Measurements from ENCODE around the gene AK8.

AK8 gene

DNA sequence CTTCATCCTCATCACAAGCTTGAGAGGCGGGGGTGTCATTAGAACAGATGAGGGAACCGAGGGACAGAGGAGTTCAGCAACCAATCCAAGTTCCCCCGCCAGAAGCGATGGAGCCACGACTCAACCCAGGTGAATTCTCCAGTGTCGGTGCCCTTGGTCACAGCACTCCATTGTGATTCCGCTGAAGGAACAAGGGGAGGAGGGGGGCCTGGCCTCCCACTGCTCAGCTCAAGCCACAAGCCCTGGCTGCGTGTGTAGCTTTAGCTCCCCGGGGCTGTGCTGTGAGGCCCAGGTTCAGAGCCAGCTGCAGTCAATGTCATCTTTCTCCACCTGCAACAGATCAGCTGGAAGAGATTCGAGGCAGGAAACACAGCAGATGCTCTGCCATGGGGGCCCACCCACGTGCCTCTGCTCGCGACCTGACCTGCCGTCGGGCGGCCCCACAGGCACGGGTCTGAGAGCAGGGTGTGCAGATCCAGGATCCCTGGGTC lies 135.2 kb downstream of the AK8 start:
- H3K4me1 ChIP-seq: no peaks in the 10 kb centered on the region
- H3K79me2 ChIP-seq: no peaks in the 10 kb centered on the region
- H2AFZ ChIP-seq: no peak overlapping the region
- H3K4me3 ChIP-seq (ENCODE audit: low read depth, low read length): no peak overlapping the region
- no peak overlapping the region for H3K9ac ChIP-seq
- no peak overlapping the region for H3K4me2 ChIP-seq (ENCODE audit: low read length)
- H3K27me3 ChIP-seq (ENCODE audit: control insufficient read depth, insufficient read depth, low read length): no peaks in the 10 kb centered on the region
- H3K9me3 ChIP-seq (ENCODE audit: control insufficient read depth, low read length): no peaks in the 10 kb centered on the region
- no peak overlapping the region for H3K27ac ChIP-seq
- no peaks in the 10 kb centered on the region for H3K36me3 ChIP-seq (ENCODE audit: control insufficient read depth, insufficient read depth, low read length)
- TF ChIP-seq, protein P1, sequence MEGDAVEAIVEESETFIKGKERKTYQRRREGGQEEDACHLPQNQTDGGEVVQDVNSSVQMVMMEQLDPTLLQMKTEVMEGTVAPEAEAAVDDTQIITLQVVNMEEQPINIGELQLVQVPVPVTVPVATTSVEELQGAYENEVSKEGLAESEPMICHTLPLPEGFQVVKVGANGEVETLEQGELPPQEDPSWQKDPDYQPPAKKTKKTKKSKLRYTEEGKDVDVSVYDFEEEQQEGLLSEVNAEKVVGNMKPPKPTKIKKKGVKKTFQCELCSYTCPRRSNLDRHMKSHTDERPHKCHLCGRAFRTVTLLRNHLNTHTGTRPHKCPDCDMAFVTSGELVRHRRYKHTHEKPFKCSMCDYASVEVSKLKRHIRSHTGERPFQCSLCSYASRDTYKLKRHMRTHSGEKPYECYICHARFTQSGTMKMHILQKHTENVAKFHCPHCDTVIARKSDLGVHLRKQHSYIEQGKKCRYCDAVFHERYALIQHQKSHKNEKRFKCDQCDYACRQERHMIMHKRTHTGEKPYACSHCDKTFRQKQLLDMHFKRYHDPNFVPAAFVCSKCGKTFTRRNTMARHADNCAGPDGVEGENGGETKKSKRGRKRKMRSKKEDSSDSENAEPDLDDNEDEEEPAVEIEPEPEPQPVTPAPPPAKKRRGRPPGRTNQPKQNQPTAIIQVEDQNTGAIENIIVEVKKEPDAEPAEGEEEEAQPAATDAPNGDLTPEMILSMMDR (IDR thresholded peaks at IDR 0.05): no peak

DNA sequence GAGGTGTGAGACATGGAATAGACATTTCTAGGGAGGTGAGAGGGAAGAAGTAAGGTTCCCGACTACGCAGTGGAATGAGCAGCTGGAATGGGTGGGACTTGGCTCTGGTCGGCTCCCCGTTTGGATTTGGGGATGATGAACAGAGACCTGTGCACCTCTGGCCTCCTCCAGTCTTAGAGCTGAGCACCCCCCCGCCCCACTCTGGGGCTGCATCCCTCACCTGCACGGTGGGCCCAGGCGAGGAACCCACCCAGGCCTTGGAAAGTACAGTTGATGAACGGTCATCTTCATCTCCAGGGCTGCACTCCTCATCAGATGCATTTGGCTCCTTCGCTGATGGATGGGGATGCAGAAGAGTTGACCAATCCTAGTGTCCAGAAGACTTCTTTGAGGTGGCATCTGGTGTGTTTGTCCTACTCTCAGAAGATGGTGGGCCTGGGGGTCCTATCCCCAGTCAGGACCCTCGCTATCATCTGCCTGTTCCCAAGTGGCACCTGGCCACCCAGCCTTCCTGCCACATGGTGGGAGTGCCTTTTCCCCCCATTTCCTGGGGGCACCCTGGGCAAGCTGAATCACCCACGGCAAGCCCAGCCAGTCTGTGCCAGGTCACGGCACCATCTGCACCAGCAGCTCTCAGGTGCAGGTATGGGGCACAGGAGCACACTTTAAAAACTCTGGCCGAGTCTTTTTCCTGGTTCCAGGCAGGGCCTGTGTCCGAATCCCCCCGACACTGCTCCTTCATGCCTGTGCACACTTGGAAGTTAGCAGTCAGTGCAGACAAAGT lies 137.4 kb downstream of the AK8 start:
- TF ChIP-seq, protein P1 (IDR thresholded peaks at IDR 0.05): no peak
- Histone ChIP-seq H3K9ac (no peak overlapping the region), H3K36me3 (ENCODE audit: control insufficient read depth, insufficient read depth, low read length) (no peaks in the 10 kb centered on the region), H3K4me3 (ENCODE audit: low read depth, low read length) (no peak overlapping the region), H3K27ac (no peak overlapping the region), H3K9me3 (ENCODE audit: control insufficient read depth, low read length) (no peaks in the 10 kb centered on the region), H3K79me2 (no peaks in the 10 kb centered on the region), H3K4me1 (no peaks in the 10 kb centered on the region), H3K4me2 (ENCODE audit: low read length) (no peak overlapping the region), H2AFZ (no peak overlapping the region), H3K27me3 (ENCODE audit: control insufficient read depth, insufficient read depth, low read length) (no peaks in the 10 kb centered on the region)

DNA sequence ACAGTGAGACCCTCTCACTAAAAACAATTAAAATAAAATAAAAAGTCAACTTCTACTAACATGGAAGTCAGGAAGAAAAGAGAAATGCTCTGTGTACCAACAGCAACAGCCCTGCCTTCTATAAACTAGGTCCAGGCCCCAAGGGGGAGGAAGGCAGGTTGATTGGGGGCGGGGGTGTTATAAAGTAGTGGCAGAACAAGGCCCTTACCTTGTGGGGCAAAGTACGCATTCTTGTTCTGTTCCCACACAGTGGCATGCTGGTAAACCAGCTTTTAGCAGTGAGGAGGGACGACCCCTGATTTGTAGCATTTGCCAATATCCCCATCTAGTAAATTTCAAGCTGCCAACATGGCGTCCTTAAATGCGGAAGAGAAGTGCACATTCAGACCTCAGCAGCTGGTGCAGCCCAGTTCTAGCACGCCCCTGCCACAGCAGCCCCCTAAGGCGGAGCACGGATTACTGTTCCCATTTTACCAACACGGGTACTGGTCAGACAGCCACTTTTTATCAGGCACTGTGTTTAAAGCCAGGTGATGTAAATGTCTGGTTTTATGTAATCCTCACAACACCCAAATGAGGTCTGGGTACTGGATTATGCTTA lies 138.3 kb downstream of the AK8 start:
- TF ChIP-seq, protein P1 (IDR thresholded peaks at IDR 0.05): no peak
- no peaks in the 10 kb centered on the region for H3K36me3 ChIP-seq (ENCODE audit: control insufficient read depth, insufficient read depth, low read length)
- no peaks in the 10 kb centered on the region for H3K4me1 ChIP-seq
- H3K79me2 ChIP-seq: no peaks in the 10 kb centered on the region
- no peak overlapping the region for H3K4me2 ChIP-seq (ENCODE audit: low read length)
- no peak overlapping the region for H2AFZ ChIP-seq
- no peaks in the 10 kb centered on the region for H3K27me3 ChIP-seq (ENCODE audit: control insufficient read depth, insufficient read depth, low read length)
- no peak overlapping the region for H3K9ac ChIP-seq
- H3K4me3 ChIP-seq (ENCODE audit: low read depth, low read length): no peak overlapping the region
- H3K9me3 ChIP-seq (ENCODE audit: control insufficient read depth, low read length): no peaks in the 10 kb centered on the region
- H3K27ac ChIP-seq: no peak overlapping the region

DNA sequence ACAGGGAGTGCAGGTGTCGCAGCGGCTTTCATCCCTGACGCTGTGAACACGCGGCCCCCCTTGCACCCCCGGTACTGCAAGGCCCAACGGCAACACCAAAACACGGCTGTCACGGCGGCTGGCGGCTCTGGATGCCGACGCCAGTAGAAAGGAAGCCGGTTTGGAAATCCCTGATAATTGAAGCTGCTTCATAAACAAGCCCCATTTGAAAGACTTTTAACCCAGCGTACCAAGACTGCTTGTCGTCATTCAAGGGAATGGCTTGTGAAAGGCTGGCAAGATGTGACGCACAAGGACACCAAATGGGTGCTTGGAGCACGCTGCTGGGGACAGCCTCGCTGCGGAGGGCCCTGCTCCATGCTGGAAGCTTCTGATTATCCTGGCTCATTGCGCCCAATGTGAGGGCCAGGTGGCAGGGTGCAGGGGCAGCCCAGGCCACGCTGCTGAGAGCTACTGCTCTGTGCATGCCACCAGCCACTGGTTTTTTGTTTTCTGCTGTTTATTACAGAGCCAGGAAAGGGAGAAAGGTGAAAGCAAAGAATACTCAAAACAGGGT lies 144.7 kb downstream of the AK8 start:
- Histone ChIP-seq H3K36me3 (ENCODE audit: control insufficient read depth, insufficient read depth, low read length) (no peaks in the 10 kb centered on the region), H3K79me2 (no peaks in the 10 kb centered on the region), H3K4me2 (ENCODE audit: low read length) (no peak overlapping the region), H3K27ac (no peak overlapping the region), H3K4me1 (no peaks in the 10 kb centered on the region), H2AFZ (no peak overlapping the region), H3K9me3 (ENCODE audit: control insufficient read depth, low read length) (no peaks in the 10 kb centered on the region), H3K4me3 (ENCODE audit: low read depth, low read length) (no peak overlapping the region), H3K27me3 (ENCODE audit: control insufficient read depth, insufficient read depth, low read length) (no peaks in the 10 kb centered on the region), H3K9ac (no peak overlapping the region)
- TF ChIP-seq, protein P1 (IDR thresholded peaks at IDR 0.05): no peak

Data from parathyroid adenoma (tissue), 2 donors.